PC-9 (cell line): Measurements from ENCODE around the gene IGF2R. TPM values are rescaled to one million over a fixed set of nuclear protein-coding genes. Genes with fewer than 3 reads are reported as not detected.

Experiments
- BruUV-seq: library from RNA; stranded (reverse); fragments of 400-500 nt; replicated peaks from 2 replicates; lab custom pipeline; 2021; lab: Mats Ljungman, UMichigan
- CTCF ChIA-PET: fragments of 300-600 bp; sonication (Branson Sonifier 250); formaldehyde crosslinking; loops from one replicate; lab custom pipeline; 2022; ENCODE audit warnings: antibody characterized with exemption; lab: Charles Lee
- POLR2A ChIA-PET: fragments of 300-600 bp; sonication (Branson Sonifier 250); formaldehyde crosslinking; loops from one replicate; lab custom pipeline; 2022; ENCODE audit warnings: antibody characterized with exemption; ENCODE audit not compliant: unreplicated experiment; lab: Charles Lee
- DNase-seq, 2 experiments: peaks; one replicate each; pipeline versions ENCODE4 v3.0.0 to v3.0.0-alpha.2; 2015 to 2022; ENCODE audit warnings: mixed read lengths in 1 of 2
- H2AFZ ChIP-seq: fragments of 200-600 bp; sonication (generic); 2 replicates; pipeline ENCODE4 v1.8.1; 2017; ENCODE audit warnings: antibody characterized with exemption
- H3F3A ChIP-seq: fragments of 200-600 bp; sonication (generic); 2 replicates; pipeline ENCODE4 v1.8.1; 2017; ENCODE audit warnings: antibody characterized with exemption, mild to moderate bottlenecking, low read depth; ENCODE audit not compliant: insufficient read depth
- H3K27ac ChIP-seq: fragments of 200-600 bp; sonication (generic); 2 replicates; pipeline ENCODE4 v1.6.1; 2016; ENCODE audit warnings: mixed run types
- H3K27me3 ChIP-seq: fragments of 200-600 bp; sonication (generic); 2 replicates; pipeline ENCODE4 v1.6.1; 2016; ENCODE audit warnings: low read depth, mixed run types; ENCODE audit not compliant: insufficient read depth
- H3K36me3 ChIP-seq: fragments of 200-600 bp; sonication (generic); 2 replicates; pipeline ENCODE4 v1.6.1; 2016; ENCODE audit warnings: low read depth, mixed run types
- H3K4me1 ChIP-seq: fragments of 200-600 bp; sonication (generic); replicated peaks from 2 replicates; pipeline ENCODE4 v1.6.1; 2016; ENCODE audit warnings: mixed run types; ENCODE audit not compliant: insufficient read depth
- H3K4me2 ChIP-seq: fragments of 200-600 bp; sonication (generic); 2 replicates; pipeline ENCODE4 v1.6.1; 2017; ENCODE audit warnings: mixed run types
- H3K4me3 ChIP-seq: fragments of 200-600 bp; sonication (generic); 2 replicates; pipeline ENCODE4 v1.6.1; 2016; ENCODE audit warnings: mixed run types
- H3K79me2 ChIP-seq: fragments of 200-600 bp; sonication (generic); 2 replicates; pipeline ENCODE4 v1.6.1; 2017; ENCODE audit warnings: low read depth, mixed run types
- H3K9me2 ChIP-seq: fragments of 200-600 bp; sonication (generic); 2 replicates; pipeline ENCODE4 v1.8.1; 2017; ENCODE audit warnings: mild to moderate bottlenecking; ENCODE audit not compliant: insufficient read depth
- H3K9me3 ChIP-seq: fragments of 200-600 bp; sonication (generic); 2 replicates; pipeline ENCODE4 v1.8.1; 2016; ENCODE audit warnings: low read depth; ENCODE audit not compliant: insufficient read depth
- H4K20me1 ChIP-seq: fragments of 200-600 bp; sonication (generic); 2 replicates; pipeline ENCODE4 v1.8.1; 2017; ENCODE audit not compliant: insufficient read depth
- EZH2 ChIP-seq: fragments of 200-600 bp; sonication (generic); IDR thresholded peaks from 2 replicates; pipeline ENCODE4 v1.8.0; 2017; ENCODE audit warnings: antibody characterized with exemption, low read depth
- intact Hi-C: fragments of 100-400 bp; cut with micrococcal nuclease; formaldehyde crosslinking; loops from one replicate; pipeline ENCODE4 v1.10.0; 2022; ENCODE audit not compliant: unreplicated experiment
- total RNA-seq: library from RNA; stranded (reverse); gene quantifications from 2 replicates; pipeline ENCODE4 v1.2.3, GENCODE V29; 2021
- TF ChIP-seq, protein P1 (sequence below): fragments of 200-600 bp; sonication (generic); conservative IDR thresholded peaks from 2 replicates; pipeline ENCODE4 v1.6.1; 2017; ENCODE audit warnings: mixed run types, antibody characterized with exemption, mild to moderate bottlenecking, moderate library complexity

Gene IGF2R
- total RNA-seq, 1 experiment from 2014 or later: 53.1 TPM

GRCh38 chr6:160014869-160015182, 45.9 kb downstream of the IGF2R start:
- Histone ChIP-seq H3K9me2 (no peaks in the 10 kb centered on the region), H3K27me3 (no peaks in the 10 kb centered on the region), H3K79me2 (no peaks in the 10 kb centered on the region), H3K4me1 (no peaks in the 10 kb centered on the region), H3F3A (no peaks in the 10 kb centered on the region), H2AFZ (no peak overlapping the region), H4K20me1 (no peaks in the 10 kb centered on the region), H3K4me3 (no peak overlapping the region), H3K36me3 (peaks cover 7% of the 10 kb centered on the region; the same call in 1 of the 2 replicates), H3K4me2 (no peak overlapping the region), H3K9me3 (no peaks in the 10 kb centered on the region), H3K27ac (no peak overlapping the region)
- BruUV-seq: no TSS peak
- intact Hi-C loops: no loop called here
- ChIA-PET CTCF (no interaction called here), POLR2A (no interaction called here)
- no peak for TF ChIP-seq EZH2
- TF ChIP-seq, protein P1, sequence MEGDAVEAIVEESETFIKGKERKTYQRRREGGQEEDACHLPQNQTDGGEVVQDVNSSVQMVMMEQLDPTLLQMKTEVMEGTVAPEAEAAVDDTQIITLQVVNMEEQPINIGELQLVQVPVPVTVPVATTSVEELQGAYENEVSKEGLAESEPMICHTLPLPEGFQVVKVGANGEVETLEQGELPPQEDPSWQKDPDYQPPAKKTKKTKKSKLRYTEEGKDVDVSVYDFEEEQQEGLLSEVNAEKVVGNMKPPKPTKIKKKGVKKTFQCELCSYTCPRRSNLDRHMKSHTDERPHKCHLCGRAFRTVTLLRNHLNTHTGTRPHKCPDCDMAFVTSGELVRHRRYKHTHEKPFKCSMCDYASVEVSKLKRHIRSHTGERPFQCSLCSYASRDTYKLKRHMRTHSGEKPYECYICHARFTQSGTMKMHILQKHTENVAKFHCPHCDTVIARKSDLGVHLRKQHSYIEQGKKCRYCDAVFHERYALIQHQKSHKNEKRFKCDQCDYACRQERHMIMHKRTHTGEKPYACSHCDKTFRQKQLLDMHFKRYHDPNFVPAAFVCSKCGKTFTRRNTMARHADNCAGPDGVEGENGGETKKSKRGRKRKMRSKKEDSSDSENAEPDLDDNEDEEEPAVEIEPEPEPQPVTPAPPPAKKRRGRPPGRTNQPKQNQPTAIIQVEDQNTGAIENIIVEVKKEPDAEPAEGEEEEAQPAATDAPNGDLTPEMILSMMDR: no peak
- no peak for DNase-seq

- H3K4me2 ChIP-seq: no peak overlapping the region
- no TSS peak for BruUV-seq
- intact Hi-C loops: no loop called here
- H4K20me1 ChIP-seq: no peaks in the 10 kb centered on the region
- no peak overlapping the region for H3K27ac ChIP-seq
- no peaks in the 10 kb centered on the region for H3K79me2 ChIP-seq
- no peaks in the 10 kb centered on the region for H3K27me3 ChIP-seq
- no peak for DNase-seq
- TF ChIP-seq, protein P1: no peak
- TF ChIP-seq EZH2: no peak
- H3K36me3 ChIP-seq: peaks cover 7% of the 10 kb centered on the region; the same call in 1 of the 2 replicates
- no peaks in the 10 kb centered on the region for H3F3A ChIP-seq
- POLR2A ChIA-PET: no interaction called here
- H3K4me1 ChIP-seq: no peaks in the 10 kb centered on the region
- CTCF ChIA-PET: no interaction called here
- no peaks in the 10 kb centered on the region for H3K9me2 ChIP-seq
- no peak overlapping the region for H3K4me3 ChIP-seq
- no peaks in the 10 kb centered on the region for H3K9me3 ChIP-seq
- no peak overlapping the region for H2AFZ ChIP-seq
Measured at GRCh38 chr6:160015778-160016684, 47.1 kb downstream of the IGF2R start.

DNA sequence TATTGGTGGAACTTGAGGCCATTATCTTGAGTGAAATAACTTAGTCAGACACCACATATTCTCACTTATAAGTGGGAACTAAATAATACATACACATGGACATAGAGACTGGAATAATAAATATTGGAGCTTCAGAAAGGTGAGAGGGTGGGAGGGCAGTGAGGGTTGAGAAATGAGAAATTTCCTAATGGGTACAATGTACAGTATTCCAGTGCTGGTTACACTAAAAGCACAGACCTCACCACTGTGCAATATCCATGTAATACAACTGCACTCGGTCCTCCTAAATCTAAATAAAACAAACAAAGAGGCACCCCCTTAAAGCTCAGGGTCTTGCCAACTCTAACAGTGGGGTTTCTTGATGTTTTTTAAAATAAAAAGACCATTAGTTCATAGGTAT, 53.2 kb downstream of the IGF2R start:
- H3K9me2 ChIP-seq: no peaks in the 10 kb centered on the region
- no TSS peak for BruUV-seq
- no peak overlapping the region for H3K4me3 ChIP-seq
- H3K4me2 ChIP-seq: no peak overlapping the region
- no peaks in the 10 kb centered on the region for H3F3A ChIP-seq
- POLR2A ChIA-PET: no interaction called here
- no peak overlapping the region for H3K27ac ChIP-seq
- no peak overlapping the region for H2AFZ ChIP-seq
- H3K36me3 ChIP-seq: peaks cover 9% of the 10 kb centered on the region; the same call in 1 of the 2 replicates
- no peaks in the 10 kb centered on the region for H3K4me1 ChIP-seq
- no peak for DNase-seq
- H3K79me2 ChIP-seq: no peaks in the 10 kb centered on the region
- no peaks in the 10 kb centered on the region for H4K20me1 ChIP-seq
- H3K9me3 ChIP-seq: no peaks in the 10 kb centered on the region
- CTCF ChIA-PET: no interaction called here
- H3K27me3 ChIP-seq: no peaks in the 10 kb centered on the region
- TF ChIP-seq EZH2: no peak
- TF ChIP-seq, protein P1: no peak
- intact Hi-C loops: no loop called here
